GM10266 (cell line): Measurements from ENCODE around the gene MAF.

Experiments used
- DNase-seq: peaks from one replicate; pipeline ENCODE4 v3.0.0; 2012; ENCODE audit errors: extremely low spot score
- CTCF ChIP-seq: IDR thresholded peaks from 2 replicates; pipeline ENCODE4 v1.5.1; 2012; ENCODE audit warnings: mild to moderate bottlenecking, low read depth; ENCODE audit not compliant: control insufficient read depth, insufficient read depth; ENCODE audit errors: missing control alignments

The MAF gene

GRCh38 chr16:79554912-79555311 is 45.6 kb downstream of the MAF start:
- TF ChIP-seq CTCF = no peak
- no peak for DNase-seq

GRCh38 chr16:79550373-79550772 is 50.2 kb downstream of the MAF start:
- DNase-seq = no peak
- TF ChIP-seq CTCF = no peak

- no peak for TF ChIP-seq CTCF
- DNase-seq = no peak
These were observed 53.5 kb downstream of the MAF start for GRCh38 chr16:79547085-79547484.
